Measurements from ENCODE around the gene SLC45A3. TPM values are rescaled to one million over a fixed set of nuclear protein-coding genes. Genes with fewer than 3 reads are reported as not detected.

Gene SLC45A3
- total RNA-seq, 4 donors from 2014 or later = 1.2 to 3.1 (median 1.4) TPM

- Histone ChIP-seq H3K9me3 (no peaks in the 10 kb centered on the region), H3K4me1 (peaks cover 12 to 55% (median 14%) of the 10 kb centered on the region in 3 donors), H3K36me3 (no peaks in the 10 kb centered on the region), H3K27me3 (peaks cover 0 to 12% (median 0%) of the 10 kb centered on the region in 4 donors), H3K4me3 (no peak overlapping the region), H3K27ac (peak overlapping the region in 1 of 4 donors; percentile 17)
- 45 to 58% methylated on average over 2 to 4 of the region's 20 CpGs for WGBS, 2 donors
- TF ChIP-seq POLR2A (IDR thresholded peaks at IDR 0.05) (no peak), CTCF (IDR thresholded peaks at IDR 0.05) (no peak)
- DNase-seq = no peak
- intact Hi-C loops (cut with DNase I) = no loop called here
These were observed 10.8 kb downstream of the SLC45A3 start for GRCh38 chr1:205669341-205670149.

- Histone ChIP-seq H3K4me1 (peaks cover 14 to 61% (median 18%) of the 10 kb centered on the region in 3 donors), H3K4me3 (no peak overlapping the region), H3K27me3 (peaks cover 0 to 12% (median 0%) of the 10 kb centered on the region in 4 donors), H3K36me3 (no peaks in the 10 kb centered on the region), H3K9me3 (no peaks in the 10 kb centered on the region), H3K27ac (no peak overlapping the region)
- intact Hi-C loops (cut with DNase I) = no loop called here
- no peak for TF ChIP-seq POLR2A (IDR thresholded peaks at IDR 0.05)
- 88% methylated on average over 2 of the region's 5 CpGs; no CpG with 5 or more reads in 1 of the 2 donors for WGBS, 2 donors
- DNase-seq = no peak
These were observed 11.4 kb downstream of the SLC45A3 start for GRCh38 chr1:205668951-205669340.

- Histone ChIP-seq H3K36me3 (no peaks in the 10 kb centered on the region), H3K27ac (no peak overlapping the region), H3K9me3 (no peaks in the 10 kb centered on the region), H3K4me1 (peaks cover 14 to 69% (median 18%) of the 10 kb centered on the region in 3 donors), H3K27me3 (peaks cover 0 to 12% (median 0%) of the 10 kb centered on the region in 4 donors), H3K4me3 (no peak overlapping the region)
- TF ChIP-seq CTCF (IDR thresholded peaks at IDR 0.05) = no peak
- no peak for TF ChIP-seq POLR2A (IDR thresholded peaks at IDR 0.05)
- DNase-seq = no peak
- intact Hi-C loops (cut with DNase I) = no loop called here
- 43 to 60% methylated on average over 9 to 11 of the region's 11 CpGs for WGBS, 2 donors
These were observed 12.2 kb downstream of the SLC45A3 start for GRCh38 chr1:205667909-205668643.

GRCh38 chr1:205666372-205667166, 13.7 kb downstream of the SLC45A3 start:
- intact Hi-C loops (cut with DNase I) = no loop called here
- WGBS, 2 donors = 90 to 92% methylated on average over 4 of the region's 6 CpGs
- no peaks in the 10 kb centered on the region for H3K9me3 ChIP-seq
- H3K27me3 ChIP-seq = peaks cover 0 to 12% (median 0%) of the 10 kb centered on the region in 4 donors
- no peak overlapping the region for H3K27ac ChIP-seq
- peaks cover 14 to 77% (median 18%) of the 10 kb centered on the region in 3 donors for H3K4me1 ChIP-seq
- H3K4me3 ChIP-seq = no peak overlapping the region
- no peak for TF ChIP-seq POLR2A (IDR thresholded peaks at IDR 0.05)
- no peak for TF ChIP-seq CTCF (IDR thresholded peaks at IDR 0.05)
- DNase-seq = no peak
- H3K36me3 ChIP-seq = no peaks in the 10 kb centered on the region

Data from esophagus squamous epithelium (tissue), 5 donors.